GM20431 (cell line): ENCODE measurements around the gene CHIC2.
"Not testable (repeated sequence)": the region's sequence is repeated elsewhere in the genome, so short reads cannot be mapped to it uniquely, and the experiment has no call there.

Experiments used
- in situ Hi-C: fragments of 300-500 bp; cut with MseI, MboI; formaldehyde crosslinking; loops from one replicate; pipeline ENCODE4 v1.15.0; 2020; ENCODE audit warnings: low sequenced_read_pairs; ENCODE audit not compliant: unreplicated experiment

Gene CHIC2

DNA sequence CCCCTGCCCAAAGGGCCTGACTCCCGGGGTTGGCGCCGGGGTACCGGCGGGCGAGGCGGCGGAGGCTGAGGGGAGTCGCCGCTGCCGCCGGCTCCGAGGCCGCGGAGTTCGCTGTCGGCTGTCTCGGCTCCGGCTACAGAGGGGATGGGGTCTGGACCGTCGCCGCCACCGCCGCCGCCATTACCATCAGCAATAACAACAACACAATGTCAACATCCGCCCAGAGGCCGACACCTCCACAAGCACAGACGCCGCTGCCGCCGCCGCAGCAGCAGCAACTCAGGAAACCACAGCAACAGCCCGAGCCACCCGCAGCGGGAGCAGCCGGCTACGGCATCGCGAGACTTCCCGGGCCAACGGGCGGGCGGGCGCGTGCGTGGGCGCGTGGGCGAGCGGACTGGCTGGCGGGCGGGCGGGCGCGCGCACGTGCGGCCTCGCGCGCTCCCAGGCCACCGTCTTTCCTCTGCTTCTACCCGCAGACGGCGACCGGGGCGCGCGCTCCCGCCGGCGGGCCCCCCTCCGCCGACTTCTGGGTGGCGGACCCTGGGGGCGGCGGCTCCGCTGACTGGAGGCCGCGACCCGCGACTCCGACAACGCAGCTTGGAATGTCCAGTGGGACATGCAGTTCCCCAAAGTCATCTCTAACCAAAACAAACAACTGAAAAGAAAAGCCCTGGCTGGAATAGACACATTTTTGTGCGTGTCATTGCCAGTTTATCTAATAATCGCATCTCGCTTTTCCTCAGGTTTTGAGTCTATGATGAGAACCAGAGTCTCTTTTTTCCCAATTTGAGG, at the start of gene CHIC2:
CHIC2 (minus strand) TSS at position 289 of the 795 bp plus-strand sequence. CDS start 305 bp downstream, outside the sequence.
- in situ Hi-C loops, result no loop called here

DNA sequence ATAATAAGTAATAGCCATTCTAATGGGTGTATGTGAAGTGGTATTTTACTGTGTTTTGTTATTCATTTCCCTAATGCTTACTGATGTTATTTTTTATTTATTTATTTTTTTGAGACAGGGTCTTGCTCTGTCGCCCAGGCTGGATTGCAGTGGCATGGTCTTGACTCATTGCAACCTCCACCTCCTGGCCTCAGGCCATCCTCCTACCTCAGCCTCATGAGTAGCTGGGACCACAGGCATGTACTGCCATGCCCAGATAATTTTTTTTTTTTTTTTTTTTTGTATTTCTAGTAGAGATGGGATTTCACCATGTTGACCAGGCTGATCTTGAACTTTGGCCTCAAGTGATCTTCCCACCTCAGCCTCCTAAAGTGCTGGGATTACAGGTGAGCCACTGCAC, 48.8 kb upstream of the CHIC2 start:
- in situ Hi-C loops, result not testable (repeated sequence)

DNA sequence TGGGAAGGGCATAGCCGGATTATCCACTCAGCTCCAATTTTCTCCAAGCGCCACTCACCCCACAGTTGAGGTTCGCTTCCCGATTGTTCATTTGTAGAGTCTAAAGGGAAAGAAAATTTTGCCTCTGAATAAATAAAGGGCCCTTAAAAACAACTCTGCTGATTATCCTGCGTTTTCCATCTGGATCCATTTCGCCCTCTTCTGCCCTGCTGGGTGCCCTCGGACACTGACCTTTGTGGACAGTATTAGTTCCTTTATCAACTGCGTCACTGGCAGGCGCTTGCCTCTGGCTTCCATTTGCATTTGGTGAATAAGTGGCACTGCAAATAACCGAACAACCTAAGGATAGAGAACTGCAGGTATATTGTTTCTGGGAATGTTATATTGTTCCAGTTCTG, 45.6 kb upstream of the CHIC2 start:
- in situ Hi-C loops, result no loop called here

DNA sequence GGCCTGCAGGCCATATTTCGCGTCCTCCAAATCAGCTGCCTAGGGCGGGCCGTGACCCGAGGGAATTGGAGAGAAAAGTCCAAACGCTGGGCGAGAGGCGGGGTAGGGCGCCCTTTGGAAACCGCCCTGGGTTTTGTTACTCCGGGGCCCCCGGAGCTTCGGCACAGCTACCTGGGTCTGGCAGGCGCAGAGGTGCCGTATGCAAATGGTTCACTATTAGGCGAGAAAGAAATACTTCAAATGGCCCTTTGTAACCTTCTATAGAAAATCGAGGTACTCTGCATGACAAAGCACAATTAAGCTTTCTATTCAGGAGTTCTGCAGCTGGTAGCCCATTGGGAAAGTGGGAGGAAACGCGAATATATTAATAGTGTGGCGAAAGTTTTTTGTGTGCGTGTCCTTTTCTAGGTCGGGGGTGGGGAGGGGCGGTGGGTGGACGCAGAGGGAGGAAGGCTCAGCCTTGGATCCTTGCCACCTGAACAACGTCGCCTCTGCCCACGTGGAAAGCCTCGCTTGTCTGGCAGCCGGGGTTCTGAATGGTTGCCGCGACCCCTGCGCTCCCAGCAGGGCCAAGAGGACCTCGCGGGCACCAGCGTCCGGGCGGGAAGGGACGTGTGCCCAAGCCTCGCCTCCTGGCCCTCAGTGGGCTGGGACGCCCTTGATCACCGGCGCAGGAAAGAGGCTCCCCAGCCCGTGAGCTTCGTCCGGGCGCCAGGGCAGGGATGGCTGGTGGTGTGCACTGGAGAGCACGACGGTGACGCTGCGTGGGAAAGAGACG, 45.0 kb upstream of the CHIC2 start:
- in situ Hi-C loops, result no loop called here

DNA sequence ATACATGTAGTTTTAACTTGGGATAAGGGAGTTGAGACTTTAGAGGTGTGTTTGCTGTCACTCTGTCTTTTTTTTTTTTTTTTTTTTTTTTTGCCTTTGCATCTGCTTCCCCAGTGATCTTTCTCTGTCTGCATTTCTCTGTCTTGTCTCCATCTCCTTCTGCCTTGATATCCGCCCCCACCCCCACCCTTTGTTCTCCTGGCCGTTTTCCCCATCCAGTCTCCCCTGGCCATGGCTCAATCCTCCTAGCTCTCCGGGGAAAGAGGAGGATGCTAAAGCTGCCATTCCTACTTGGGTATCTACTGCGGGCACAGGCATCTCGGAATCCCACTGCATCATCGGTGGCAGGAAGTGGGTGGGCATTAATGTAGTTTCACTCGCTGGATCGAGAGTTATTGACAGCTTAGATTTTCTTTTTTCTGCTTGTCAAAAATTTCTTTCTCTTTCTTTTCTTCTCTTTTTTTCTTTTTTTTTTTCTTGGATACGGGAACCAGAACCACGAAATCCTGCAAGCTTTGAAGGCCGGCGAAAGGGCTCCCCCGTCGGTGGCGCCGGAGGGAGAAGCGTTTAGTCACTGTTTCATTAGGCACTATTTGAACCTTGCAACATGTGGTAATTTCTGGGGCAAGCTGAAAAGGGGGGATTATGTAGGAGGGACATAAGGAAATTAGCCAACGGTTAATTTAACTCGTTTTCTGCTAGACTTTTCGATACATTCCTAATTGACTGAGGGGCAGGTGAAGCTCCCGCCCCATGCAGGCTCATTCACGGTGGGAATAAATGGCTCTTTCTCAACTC, 43.7 kb upstream of the CHIC2 start:
- in situ Hi-C loops, result no loop called here

DNA sequence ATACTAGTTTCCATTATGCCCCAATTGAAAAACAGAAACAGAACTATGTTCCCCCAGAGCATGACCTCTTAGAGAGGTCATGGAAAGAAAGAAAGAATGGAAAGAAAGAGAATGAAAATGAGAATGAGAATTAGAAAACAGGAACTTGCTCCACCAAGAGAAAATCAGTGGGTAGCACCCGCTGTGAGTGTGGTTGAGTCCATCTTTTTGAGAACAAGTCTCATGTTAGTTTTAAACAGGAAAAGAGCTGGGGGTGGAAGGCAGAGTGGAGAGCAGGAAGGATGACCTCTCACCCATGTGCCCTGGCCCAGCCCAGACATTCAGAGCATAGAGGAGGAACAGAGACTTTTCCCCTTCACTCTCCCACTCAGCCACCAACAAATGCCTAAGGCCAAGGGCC, 40.5 kb upstream of the CHIC2 start:
- in situ Hi-C loops, result no loop called here

DNA sequence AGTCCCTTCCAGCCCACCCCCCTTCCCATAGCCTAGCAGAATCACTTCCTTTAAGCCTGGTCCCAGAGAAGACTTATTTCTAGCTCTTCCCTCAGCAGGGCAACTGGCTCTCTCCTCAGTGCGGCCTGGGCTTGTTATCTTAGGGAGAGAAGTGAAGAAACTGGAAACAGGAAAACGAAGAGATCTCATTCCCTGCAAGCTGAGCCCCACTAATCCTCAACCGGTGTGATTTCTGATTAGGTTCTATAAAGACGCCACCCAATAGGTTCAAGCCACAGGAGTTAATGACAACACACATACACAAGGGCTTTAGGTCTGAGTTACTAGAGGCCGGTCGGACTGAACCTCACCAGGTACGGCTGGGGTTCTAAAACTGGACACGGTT, 38.8 kb upstream of the CHIC2 start:
- in situ Hi-C loops, result no loop called here

DNA sequence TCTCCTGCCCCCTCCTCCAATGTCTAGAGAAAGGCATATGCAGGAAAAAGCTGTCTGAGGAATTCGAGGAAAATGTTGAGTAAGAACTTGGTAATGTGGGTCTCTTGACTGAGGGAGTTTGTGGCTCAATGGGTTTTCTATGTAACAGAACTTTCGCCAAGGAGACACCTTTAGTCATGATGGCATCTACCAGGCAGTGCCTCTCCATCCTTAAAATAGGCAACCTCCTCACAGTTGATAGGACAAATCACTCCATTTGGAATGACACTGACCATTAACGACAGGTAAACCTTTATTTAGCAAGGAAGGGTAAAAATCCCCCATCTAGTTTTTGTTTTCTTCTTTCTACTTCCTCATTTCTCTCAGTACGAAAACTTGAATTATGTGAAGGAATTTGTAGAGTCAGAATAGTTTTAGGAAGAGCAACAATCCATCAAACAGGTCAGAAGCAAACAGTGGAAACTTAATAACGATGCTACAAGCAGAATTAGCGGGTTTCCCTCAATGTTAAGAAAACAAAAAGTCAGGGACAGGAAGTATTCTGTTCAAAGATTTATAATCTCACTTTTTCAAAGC, 38.2 kb upstream of the CHIC2 start:
- in situ Hi-C loops, result no loop called here

DNA sequence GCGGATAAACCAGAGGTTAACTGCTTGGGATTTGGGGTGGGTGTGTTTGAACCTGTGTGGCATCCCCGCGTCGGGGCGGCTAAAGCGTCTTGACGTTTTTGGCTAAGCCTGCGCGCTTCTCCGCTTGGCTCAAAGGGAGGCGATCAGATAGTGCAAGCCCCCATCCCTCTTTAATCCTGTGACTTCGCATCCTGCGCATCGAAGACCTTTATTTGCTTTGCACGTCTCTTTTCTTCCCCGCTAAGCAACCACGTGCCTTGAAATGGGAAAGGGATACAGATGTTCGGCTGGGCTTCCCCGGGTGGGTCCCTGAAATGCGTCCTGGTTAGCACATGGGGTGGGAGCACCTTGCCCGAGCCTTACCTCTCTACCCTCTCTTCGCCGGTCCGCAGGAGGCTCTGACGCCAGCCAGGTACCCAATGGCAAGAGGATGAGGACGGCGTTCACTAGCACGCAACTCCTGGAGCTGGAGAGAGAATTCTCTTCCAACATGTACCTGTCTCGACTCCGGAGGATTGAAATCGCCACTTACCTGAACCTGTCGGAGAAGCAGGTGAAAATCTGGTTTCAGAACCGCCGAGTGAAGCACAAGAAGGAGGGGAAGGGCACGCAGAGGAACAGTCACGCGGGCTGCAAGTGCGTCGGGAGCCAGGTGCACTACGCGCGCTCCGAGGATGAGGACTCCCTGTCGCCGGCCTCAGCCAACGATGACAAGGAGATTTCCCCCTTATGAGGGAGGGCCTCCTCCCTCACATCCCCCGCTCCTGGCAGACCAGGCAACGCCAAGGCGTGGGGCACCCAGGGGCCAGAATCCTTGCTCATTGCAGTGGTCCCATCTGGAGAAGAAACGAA, 37.0 kb upstream of the CHIC2 start:
- in situ Hi-C loops, result no loop called here

DNA sequence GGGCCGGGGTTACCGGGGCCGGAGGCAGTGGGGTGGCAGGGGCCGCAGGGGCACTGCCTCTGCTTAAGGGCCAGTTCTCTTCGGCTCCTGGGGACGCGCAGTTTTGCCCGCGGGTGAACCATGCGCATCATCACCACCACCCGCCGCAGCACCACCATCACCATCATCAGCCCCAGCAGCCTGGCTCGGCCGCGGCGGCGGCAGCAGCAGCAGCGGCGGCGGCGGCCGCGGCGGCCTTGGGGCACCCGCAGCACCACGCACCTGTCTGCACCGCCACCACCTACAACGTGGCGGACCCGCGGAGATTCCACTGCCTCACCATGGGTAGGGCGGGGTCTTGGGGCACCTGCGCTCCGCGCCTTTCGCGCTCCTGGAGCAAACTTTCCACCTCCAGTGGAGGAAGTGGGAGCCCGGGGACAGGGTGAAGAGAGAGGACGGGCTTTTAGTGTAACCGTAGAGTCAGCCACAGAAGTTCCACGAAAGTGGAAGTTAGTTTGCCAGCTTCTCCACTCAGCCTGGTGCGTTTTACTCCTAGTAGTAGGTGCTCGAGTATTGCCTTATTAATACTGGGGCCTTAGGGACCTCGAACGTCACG, 36.3 kb upstream of the CHIC2 start:
- in situ Hi-C loops, result no loop called here

DNA sequence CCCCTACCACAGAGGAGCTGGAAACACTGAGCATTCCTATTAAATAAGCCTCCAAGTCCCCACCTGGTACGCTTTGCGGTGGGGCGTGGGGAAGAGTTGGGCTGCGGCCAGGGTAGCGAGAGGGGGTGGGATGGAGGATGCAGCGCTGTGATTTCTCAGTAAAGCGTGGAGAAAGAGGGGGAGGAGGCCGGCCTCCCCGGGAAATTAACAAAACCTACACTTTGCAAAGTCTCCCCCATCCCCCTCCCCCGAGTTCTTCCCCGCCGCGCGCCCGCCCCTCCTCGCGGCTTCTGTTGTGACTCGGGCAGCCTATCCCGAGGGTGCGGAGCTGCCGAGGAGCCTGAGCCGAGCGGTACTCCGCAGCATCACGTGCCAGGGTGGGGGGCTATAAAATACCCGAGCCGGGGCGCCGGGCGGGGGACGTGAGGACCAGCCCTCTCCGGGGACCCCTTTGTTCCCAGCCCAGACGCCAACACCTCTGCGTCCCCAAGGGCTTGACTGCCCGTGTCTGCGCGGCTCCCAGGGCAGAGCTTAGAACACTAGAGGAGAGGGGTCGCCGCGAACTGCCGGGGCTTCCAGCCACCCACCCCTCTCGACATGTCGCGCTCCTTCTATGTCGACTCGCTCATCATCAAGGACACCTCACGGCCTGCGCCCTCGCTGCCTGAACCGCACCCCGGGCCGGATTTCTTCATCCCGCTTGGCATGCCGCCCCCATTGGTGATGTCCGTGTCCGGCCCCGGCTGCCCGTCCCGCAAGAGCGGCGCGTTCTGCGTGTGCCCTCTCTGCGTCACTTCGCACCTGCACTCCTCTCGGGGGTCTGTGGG, 35.6 kb upstream of the CHIC2 start, which contains the start of gene GSX2:
GSX2 (plus strand) TSS at position 416 of the 827 bp plus-strand sequence; CDS start at position 598, 182 bp downstream.
- in situ Hi-C loops, result no loop called here

DNA sequence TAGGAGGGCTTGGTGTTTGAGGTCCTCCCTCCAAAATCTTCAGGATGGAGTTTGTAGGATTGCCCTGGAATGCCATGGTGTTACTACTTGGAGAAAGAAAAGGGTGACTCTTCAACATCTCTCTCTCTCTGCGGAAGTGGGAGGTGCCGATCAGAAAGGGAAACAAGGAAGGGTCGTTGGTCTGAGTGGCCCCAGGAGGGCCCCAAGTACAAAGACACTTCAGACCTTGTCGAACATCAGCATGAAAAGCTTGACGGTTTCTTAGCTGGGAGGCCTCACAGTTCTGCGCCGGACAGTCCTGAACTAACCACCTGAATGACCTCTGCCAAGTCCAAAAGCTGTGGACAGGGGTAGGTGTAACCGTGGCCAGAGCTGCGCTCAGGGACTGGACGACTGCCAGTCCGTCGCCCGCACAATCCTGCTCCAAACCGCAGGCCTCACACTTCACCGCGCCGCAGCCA, 34.9 kb upstream of the CHIC2 start:
- in situ Hi-C loops, result no loop called here

DNA sequence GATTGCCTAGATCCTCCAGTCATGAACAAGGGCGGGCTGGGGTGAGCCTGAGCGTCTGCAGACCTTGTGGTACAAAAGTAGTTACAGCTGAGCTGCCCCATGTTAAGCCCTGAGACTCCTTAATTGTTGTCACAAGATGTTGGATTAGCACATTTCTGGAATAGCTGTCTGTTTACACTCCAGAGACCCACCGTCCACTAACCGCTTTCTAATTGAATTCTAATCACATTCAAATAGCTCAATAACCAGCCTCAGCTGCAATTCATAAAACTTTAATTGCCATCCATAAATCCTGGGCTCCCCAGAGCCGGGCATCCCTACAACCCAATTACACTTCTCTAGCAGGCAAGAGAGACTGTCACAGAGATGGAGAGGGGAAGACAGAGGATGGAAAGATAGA, 34.0 kb upstream of the CHIC2 start:
- in situ Hi-C loops, result no loop called here

DNA sequence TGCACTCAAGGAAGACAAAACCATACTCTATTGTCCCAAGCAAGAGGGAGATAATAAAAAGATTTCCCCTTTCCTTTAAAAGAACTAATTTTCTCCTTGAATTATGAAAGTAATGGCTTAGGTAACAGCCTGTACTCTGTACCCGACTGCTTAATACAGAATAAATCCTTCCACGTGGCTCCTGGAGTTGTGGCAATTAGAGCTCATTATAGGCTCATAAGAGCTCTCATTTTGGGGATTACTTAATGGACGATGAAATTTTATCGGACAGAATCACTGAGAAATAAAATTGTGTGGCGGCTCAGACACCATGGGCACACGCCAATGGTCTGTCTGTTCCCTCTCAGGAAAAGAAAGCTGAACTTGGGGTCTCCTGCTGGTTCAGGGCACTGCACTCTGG, 32.7 kb upstream of the CHIC2 start:
- in situ Hi-C loops, result no loop called here

DNA sequence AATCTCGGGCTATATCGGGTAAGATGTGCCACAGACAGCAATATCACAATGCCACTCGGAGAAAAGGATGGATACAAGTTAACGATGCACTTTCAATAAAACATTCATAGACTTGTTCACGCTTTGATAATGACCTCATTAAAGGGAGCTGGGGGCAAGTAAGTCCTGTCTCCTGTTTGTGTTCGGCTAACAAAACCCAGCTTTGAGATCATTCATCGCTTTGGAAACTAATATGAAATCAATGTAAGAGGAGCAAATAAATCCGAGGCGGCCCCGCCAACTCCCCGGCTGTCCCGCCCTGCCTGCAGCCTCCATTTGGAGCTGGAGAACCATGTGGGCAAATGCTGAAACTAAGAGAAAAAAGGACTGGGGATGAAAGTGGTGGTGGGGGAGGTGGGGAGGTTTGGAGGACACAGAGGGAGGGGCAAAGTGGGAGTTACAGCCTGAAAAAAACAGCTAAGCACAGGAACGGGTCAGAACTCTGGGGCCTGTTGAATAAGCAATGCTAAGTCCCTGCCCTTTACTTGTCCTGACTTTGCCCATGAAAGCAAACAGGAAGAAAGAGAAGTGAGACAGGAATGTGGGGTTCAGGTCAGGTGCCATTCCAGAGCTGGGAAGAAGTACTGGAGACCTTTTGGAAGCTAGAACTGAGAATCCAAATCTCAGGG, 32.0 kb upstream of the CHIC2 start:
- in situ Hi-C loops, result no loop called here

DNA sequence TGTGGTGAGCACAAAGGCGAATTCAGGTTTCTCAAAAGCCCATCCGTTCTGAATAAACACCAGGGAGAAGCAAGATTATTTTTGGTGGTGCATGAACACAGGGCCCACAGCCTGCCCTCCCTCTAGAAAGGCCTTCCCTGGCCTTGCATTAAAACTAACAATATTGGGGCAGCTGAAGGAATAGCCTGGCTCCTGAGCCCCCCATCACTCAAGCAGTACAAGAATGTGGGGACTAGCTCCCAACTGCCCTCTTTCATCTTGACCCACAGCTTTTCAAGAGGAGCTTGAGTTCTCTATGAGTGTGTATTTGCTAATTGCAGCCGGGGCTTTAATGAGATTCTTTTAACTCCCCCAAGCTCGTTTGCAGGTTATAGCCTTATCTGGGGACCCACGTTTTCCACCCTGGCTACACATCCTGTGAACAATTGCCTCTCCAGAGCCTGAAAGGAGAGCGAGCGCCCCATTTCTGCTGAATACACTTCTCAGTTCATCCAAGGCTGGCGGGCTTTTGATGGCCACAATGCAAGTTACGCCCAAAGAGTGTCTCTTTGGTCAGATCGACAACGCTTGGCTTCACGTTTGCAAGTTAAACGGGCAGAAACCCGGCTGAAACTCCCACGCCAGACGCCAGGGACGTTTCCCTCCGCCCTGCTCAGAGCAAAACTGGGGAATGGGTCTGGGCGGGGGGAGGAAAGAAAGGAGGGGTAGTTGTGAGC, 30.9 kb upstream of the CHIC2 start:
- in situ Hi-C loops, result no loop called here

DNA sequence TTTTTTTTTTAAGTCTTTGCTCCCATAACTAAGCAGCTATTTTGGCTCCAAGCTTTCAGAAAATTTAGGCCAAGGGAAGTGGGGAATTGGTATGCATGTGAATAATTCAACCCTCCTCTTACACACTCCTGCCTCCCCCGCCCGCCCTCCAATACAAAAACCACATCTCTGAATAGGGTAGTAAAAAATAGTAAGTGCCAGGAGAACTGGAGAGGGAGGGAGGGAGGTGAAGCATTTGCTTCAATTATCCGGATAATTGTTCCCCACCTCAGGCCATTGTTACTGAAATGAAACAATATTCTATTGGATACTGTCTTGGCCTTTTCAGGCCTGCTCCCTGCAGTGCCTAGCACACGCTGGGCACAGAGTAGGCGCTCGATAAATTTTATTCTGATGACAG, 30.0 kb upstream of the CHIC2 start:
- in situ Hi-C loops, result no loop called here
